GM12892 (cell line): ENCODE data around the gene ADAMTSL3.
"Not testable (repeated sequence)": the region's sequence is repeated elsewhere in the genome, so short reads cannot be mapped to it uniquely, and the experiment has no call there.

Source experiments
- DNase-seq: peaks from one replicate; pipeline ENCODE4 v3.0.0; 2011; ENCODE audit not compliant: insufficient read length
- FAIRE-seq: peaks from 2 replicates; lab custom pipeline; 2011; peaks lifted over from hg19 to GRCh38; lab: Jason Lieb, UNC
- POLR2A ChIP-seq: IDR thresholded peaks from 2 replicates; pipeline ENCODE4 v1.6.1; 2011; ENCODE audit warnings: low read depth, low read length, control low read depth
- POLR2AphosphoS5 ChIP-seq: IDR thresholded peaks from 2 replicates; pipeline ENCODE4 v1.6.1; 2011; ENCODE audit warnings: low read depth, low read length, control low read depth
- TAF1 ChIP-seq: IDR thresholded peaks from 2 replicates; pipeline ENCODE4 v1.6.1; 2011; ENCODE audit warnings: low read depth, mild to moderate bottlenecking, control low read depth, low read length, borderline replicate concordance

ADAMTSL3 gene

DNA sequence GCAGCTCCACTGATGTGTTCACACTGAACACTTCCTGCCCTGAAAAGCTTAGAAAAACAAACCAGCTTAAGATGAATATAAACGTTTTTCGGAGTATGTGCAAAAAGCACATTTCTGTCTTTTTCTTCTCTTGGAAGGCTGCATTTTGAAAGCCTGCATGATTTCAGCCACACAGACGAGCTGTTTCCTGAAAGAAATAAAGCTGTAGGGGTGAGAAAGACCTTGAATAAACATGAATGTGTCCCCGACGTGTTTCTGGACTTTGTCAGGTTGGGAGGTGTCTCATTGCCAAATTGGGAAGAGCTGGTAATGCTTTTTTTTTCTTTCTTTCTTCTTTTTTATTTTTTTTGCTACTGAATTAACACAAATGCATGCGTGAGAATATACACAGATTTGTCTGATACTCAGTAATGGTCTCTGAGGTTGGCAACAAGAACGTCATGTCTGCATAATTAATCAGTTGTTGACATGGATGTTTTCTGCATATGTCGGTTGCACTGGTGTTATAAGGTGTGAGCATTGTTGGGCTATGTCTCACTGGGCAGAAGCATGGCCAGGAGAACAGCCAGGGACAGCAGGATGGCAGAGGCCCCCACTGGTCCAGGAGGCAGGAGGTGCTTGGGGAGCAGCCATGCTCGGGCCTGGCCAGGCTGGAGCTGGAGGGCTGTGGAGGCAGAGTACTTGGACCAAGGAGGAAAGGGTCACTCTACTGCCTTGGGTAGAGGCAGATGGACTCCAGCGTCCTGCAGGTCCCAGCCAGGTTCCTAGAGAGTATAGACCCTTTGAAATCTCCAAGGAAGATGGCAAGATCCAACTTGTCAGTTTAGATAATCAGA is 39.0 kb downstream of the ADAMTSL3 start:
- DNase-seq = no peak
- no peak for FAIRE-seq
- TF ChIP-seq POLR2AphosphoS5 = no peak
- TF ChIP-seq POLR2A = no peak
- TF ChIP-seq TAF1 = no peak

DNA sequence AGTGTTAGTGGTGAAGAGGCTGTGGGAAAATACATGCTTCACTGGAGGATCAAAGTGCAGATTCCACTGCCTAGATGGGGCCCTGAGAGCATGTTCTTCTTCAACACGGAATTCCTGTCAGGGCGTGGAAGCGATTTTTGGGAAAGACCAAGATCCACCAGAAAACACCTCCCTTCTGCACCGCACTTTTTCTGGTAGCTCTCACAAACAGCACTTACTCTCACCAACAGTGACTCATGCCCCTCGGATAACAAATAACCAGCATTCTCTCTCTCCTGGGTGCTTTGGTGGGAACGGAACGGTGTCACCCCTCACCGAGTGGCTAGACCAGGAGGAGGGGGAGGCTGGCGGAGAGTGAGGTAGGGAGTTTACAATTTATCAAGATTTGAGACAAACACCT is 40.1 kb downstream of the ADAMTSL3 start:
- no peak for FAIRE-seq
- no peak for TF ChIP-seq POLR2AphosphoS5
- TF ChIP-seq POLR2A = no peak
- TF ChIP-seq TAF1 = no peak
- no peak for DNase-seq

- no peak for DNase-seq
- TF ChIP-seq TAF1 (no peak), POLR2A (no peak), POLR2AphosphoS5 (no peak)
- no peak for FAIRE-seq
These were observed 40.6 kb downstream of the ADAMTSL3 start for GRCh38 chr15:83694536-83694935.

DNA sequence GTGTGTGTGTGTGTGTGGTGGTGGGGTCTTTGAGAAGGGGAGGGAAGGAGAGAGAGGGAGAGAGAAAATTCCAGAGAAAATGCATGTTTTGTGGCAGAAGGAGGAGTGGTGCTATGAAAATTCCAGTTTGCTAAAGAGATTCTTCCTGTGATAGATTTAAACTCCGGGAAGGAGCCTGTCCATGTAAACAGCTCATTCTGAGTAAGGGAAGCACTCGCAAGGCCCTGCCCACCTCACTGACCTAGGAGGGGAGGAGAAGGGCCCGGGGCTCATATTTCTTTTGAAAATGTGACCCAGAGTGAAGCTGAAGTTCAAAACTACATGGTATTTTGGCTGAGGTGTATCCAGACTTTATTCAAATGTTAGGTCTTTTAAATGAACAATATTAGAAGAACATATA is 41.3 kb downstream of the ADAMTSL3 start:
- DNase-seq (no peak), FAIRE-seq (no peak)
- TF ChIP-seq POLR2A (no peak), TAF1 (no peak), POLR2AphosphoS5 (no peak)

- no peak for FAIRE-seq
- TF ChIP-seq POLR2A (no peak), TAF1 (no peak), POLR2AphosphoS5 (no peak)
- DNase-seq = no peak
These were observed 42.0 kb downstream of the ADAMTSL3 start for GRCh38 chr15:83695901-83696425.

GRCh38 chr15:83697716-83698115 is 43.8 kb downstream of the ADAMTSL3 start:
- FAIRE-seq = no peak
- TF ChIP-seq TAF1 (no peak), POLR2AphosphoS5 (no peak), POLR2A (no peak)
- DNase-seq = no peak

DNA sequence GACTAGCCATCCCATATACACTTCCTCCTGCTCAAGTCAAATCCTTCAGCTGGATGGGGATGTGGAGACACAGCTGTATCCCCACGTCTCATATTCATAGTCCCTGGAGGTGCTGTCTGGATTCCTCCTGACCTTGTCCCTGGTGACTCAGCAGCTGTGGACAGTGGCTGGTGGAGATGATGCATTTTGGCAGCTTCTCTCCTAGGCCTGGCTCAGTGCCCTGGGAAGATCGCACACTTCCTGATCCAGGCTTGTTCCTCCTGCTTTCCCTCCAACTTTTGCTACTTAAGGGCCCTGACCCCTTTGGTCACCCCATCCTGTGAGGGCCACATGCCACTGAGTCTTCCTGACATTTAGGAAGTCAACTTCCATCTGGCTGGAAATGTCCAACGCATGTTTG is 44.4 kb downstream of the ADAMTSL3 start:
- FAIRE-seq = no peak
- TF ChIP-seq POLR2A = no peak
- TF ChIP-seq TAF1 = no peak
- TF ChIP-seq POLR2AphosphoS5 = no peak
- no peak for DNase-seq

- FAIRE-seq (no peak), DNase-seq (no peak)
- TF ChIP-seq POLR2AphosphoS5 (no peak), POLR2A (no peak), TAF1 (no peak)
These were observed 45.1 kb downstream of the ADAMTSL3 start for GRCh38 chr15:83699028-83699427.

GRCh38 chr15:83700082-83700481 is 46.2 kb downstream of the ADAMTSL3 start:
- FAIRE-seq (no peak), DNase-seq (no peak)
- no peak for TF ChIP-seq TAF1
- no peak for TF ChIP-seq POLR2A
- no peak for TF ChIP-seq POLR2AphosphoS5

- not testable (repeated sequence) for FAIRE-seq, DNase-seq
These were observed 48.4 kb downstream of the ADAMTSL3 start for GRCh38 chr15:83702314-83702713.

GRCh38 chr15:83708328-83708727 is 54.4 kb downstream of the ADAMTSL3 start:
- DNase-seq = no peak
- FAIRE-seq = no peak

GRCh38 chr15:83709241-83709640 is 55.3 kb downstream of the ADAMTSL3 start:
- TF ChIP-seq TAF1 (no peak), POLR2A (no peak), POLR2AphosphoS5 (no peak)
- no peak for DNase-seq
- FAIRE-seq = no peak

More at GRCh38 chr15:83708328-83708727, 54.4 kb downstream of the ADAMTSL3 start:
- no peak for TF ChIP-seq POLR2A
- no peak for TF ChIP-seq TAF1
- TF ChIP-seq POLR2AphosphoS5 = no peak

DNA sequence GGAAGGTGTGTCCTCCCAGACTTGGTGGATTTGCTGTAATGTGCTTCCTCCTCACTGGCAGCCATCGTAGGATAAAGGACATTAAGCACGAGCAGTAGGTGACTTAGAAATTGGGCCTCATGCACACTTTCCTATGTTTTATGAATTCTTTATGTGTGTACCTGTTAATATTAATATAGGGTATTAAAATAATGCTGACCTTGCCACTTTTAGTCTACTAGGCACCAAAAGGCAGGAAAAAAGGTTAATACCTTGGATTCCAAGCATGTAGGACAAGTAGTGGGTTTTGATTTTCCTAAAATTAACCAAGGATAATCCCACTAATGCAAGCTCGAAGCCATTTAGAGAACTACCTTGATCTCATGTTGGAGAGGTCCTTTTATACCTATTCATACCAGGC is 55.9 kb downstream of the ADAMTSL3 start:
- FAIRE-seq = no peak
- no peak for DNase-seq
- TF ChIP-seq POLR2A = no peak
- TF ChIP-seq POLR2AphosphoS5 = no peak
- no peak for TF ChIP-seq TAF1
